ENCODE data around the gene GHRL.

The GHRL gene

GRCh38 chr3:10339376-10339955, 46.7 kb upstream of the GHRL start:
- Histone ChIP-seq H3K9me3 (ENCODE audit: control insufficient read depth, low read length) (no peaks in the 10 kb centered on the region), H3K23ac (ENCODE audit: low read length in 2 of 2) (no peak overlapping the region), H2AFZ (ENCODE audit: low read depth, low read length) (no peak overlapping the region), H3K18ac (ENCODE audit: low read depth in 1 of 2, low read length in 2 of 2) (no peak overlapping the region), H2BK5ac (ENCODE audit: low read depth, low read length, poor library complexity, severe bottlenecking) (no peak overlapping the region), H3K27ac (ENCODE audit: low read length, poor library complexity, severe bottlenecking) (no peak overlapping the region), H3K4ac (ENCODE audit: low read depth in 1 of 2, low read length in 2 of 2) (no peak overlapping the region), H3K9ac (ENCODE audit: low read length) (no peak overlapping the region), H4K8ac (ENCODE audit: low read length) (no peak overlapping the region), H2BK12ac (ENCODE audit: low read length in 2 of 2) (no peak overlapping the region), H3K14ac (ENCODE audit: low read length in 2 of 2) (no peak overlapping the region), H3K27me3 (ENCODE audit: control insufficient read depth in 1 of 2, insufficient read depth in 1 of 2, low read length in 2 of 2) (peaks cover 0 to 44% of the 10 kb centered on the region in 2 experiments), H4K91ac (ENCODE audit: low read length) (no peak overlapping the region), H2BK120ac (ENCODE audit: low read depth, low read length) (no peak overlapping the region), H2AK5ac (ENCODE audit: low read length, severe bottlenecking) (no peak overlapping the region), H3K4me3 (ENCODE audit: insufficient read depth in 1 of 2, low read depth in 1 of 2, low read length in 2 of 2) (no peak overlapping the region), H3K4me1 (ENCODE audit: control insufficient read depth, insufficient read depth, low read depth, low read length) (peaks cover 13% of the 10 kb centered on the region), H2BK15ac (ENCODE audit: low read depth, poor library complexity, severe bottlenecking) (no peak overlapping the region), H3K79me1 (replicated peaks; ENCODE audit: low read length, poor library complexity, severe bottlenecking) (no peaks in the 10 kb centered on the region), H3K4me2 (ENCODE audit: low read length, poor library complexity, severe bottlenecking) (no peak overlapping the region), H3K36me3 (ENCODE audit: control insufficient read depth in 1 of 2, insufficient read depth in 2 of 2, low read depth in 1 of 2, low read length in 2 of 2) (no peaks in the 10 kb centered on the region)
- DNase-seq = no peak
- 88% methylated on average over 8 of the region's 8 CpGs for WGBS

GRCh38 chr3:10338591-10339353, 46.0 kb upstream of the GHRL start:
- H3K9ac ChIP-seq (ENCODE audit: low read length) = no peak overlapping the region
- H2AFZ ChIP-seq (ENCODE audit: low read depth, low read length) = no peak overlapping the region
- no peak for DNase-seq
- H2BK5ac ChIP-seq (ENCODE audit: low read depth, low read length, poor library complexity, severe bottlenecking) = no peak overlapping the region
- H3K36me3 ChIP-seq (ENCODE audit: control insufficient read depth in 1 of 2, insufficient read depth in 2 of 2, low read depth in 1 of 2, low read length in 2 of 2) = no peaks in the 10 kb centered on the region
- H4K8ac ChIP-seq (ENCODE audit: low read length) = no peak overlapping the region
- peaks cover 11% of the 10 kb centered on the region for H3K4me1 ChIP-seq (ENCODE audit: control insufficient read depth, insufficient read depth, low read depth, low read length)
- H2BK15ac ChIP-seq (ENCODE audit: low read depth, poor library complexity, severe bottlenecking) = no peak overlapping the region
- no peak overlapping the region for H2AK5ac ChIP-seq (ENCODE audit: low read length, severe bottlenecking)
- H3K4me2 ChIP-seq (ENCODE audit: low read length, poor library complexity, severe bottlenecking) = no peak overlapping the region
- no peak overlapping the region for H3K27ac ChIP-seq (ENCODE audit: low read length, poor library complexity, severe bottlenecking)
- no peak overlapping the region for H3K4me3 ChIP-seq (ENCODE audit: insufficient read depth in 1 of 2, low read depth in 1 of 2, low read length in 2 of 2)
- H3K79me1 ChIP-seq (replicated peaks; ENCODE audit: low read length, poor library complexity, severe bottlenecking) = no peaks in the 10 kb centered on the region
- H2BK120ac ChIP-seq (ENCODE audit: low read depth, low read length) = no peak overlapping the region
- H4K91ac ChIP-seq (ENCODE audit: low read length) = no peak overlapping the region
- peaks cover 6 to 45% of the 10 kb centered on the region in 2 experiments for H3K27me3 ChIP-seq (ENCODE audit: control insufficient read depth in 1 of 2, insufficient read depth in 1 of 2, low read length in 2 of 2)
- no peak overlapping the region for H3K4ac ChIP-seq (ENCODE audit: low read depth in 1 of 2, low read length in 2 of 2)
- H3K14ac ChIP-seq (ENCODE audit: low read length in 2 of 2) = no peak overlapping the region
- no peak overlapping the region for H3K18ac ChIP-seq (ENCODE audit: low read depth in 1 of 2, low read length in 2 of 2)
- no peak overlapping the region for H2BK12ac ChIP-seq (ENCODE audit: low read length in 2 of 2)
- H3K9me3 ChIP-seq (ENCODE audit: control insufficient read depth, low read length) = no peaks in the 10 kb centered on the region
- H3K23ac ChIP-seq (ENCODE audit: low read length in 2 of 2) = no peak overlapping the region
- WGBS = 86% methylated on average over 12 of the region's 12 CpGs

GRCh38 chr3:10338164-10338470, 45.4 kb upstream of the GHRL start:
- Histone ChIP-seq H2BK12ac (ENCODE audit: low read length in 2 of 2) (no peak overlapping the region), H2AK5ac (ENCODE audit: low read length, severe bottlenecking) (no peak overlapping the region), H3K27ac (ENCODE audit: low read length, poor library complexity, severe bottlenecking) (no peak overlapping the region), H3K9me3 (ENCODE audit: control insufficient read depth, low read length) (no peaks in the 10 kb centered on the region), H3K4me1 (ENCODE audit: control insufficient read depth, insufficient read depth, low read depth, low read length) (peaks cover 11% of the 10 kb centered on the region), H2BK5ac (ENCODE audit: low read depth, low read length, poor library complexity, severe bottlenecking) (no peak overlapping the region), H3K4ac (ENCODE audit: low read depth in 1 of 2, low read length in 2 of 2) (no peak overlapping the region), H3K23ac (ENCODE audit: low read length in 2 of 2) (no peak overlapping the region), H3K79me1 (replicated peaks; ENCODE audit: low read length, poor library complexity, severe bottlenecking) (no peaks in the 10 kb centered on the region), H3K4me2 (ENCODE audit: low read length, poor library complexity, severe bottlenecking) (no peak overlapping the region), H3K18ac (ENCODE audit: low read depth in 1 of 2, low read length in 2 of 2) (no peak overlapping the region), H3K27me3 (ENCODE audit: control insufficient read depth in 1 of 2, insufficient read depth in 1 of 2, low read length in 2 of 2) (peaks cover 8 to 51% of the 10 kb centered on the region in 2 experiments), H2BK120ac (ENCODE audit: low read depth, low read length) (no peak overlapping the region), H3K9ac (ENCODE audit: low read length) (no peak overlapping the region), H3K4me3 (ENCODE audit: insufficient read depth in 1 of 2, low read depth in 1 of 2, low read length in 2 of 2) (no peak overlapping the region), H4K91ac (ENCODE audit: low read length) (no peak overlapping the region), H3K36me3 (ENCODE audit: control insufficient read depth in 1 of 2, insufficient read depth in 2 of 2, low read depth in 1 of 2, low read length in 2 of 2) (no peaks in the 10 kb centered on the region), H2AFZ (ENCODE audit: low read depth, low read length) (no peak overlapping the region), H2BK15ac (ENCODE audit: low read depth, poor library complexity, severe bottlenecking) (no peak overlapping the region), H3K14ac (ENCODE audit: low read length in 2 of 2) (peak overlapping the region in 1 of 2 experiments; percentile 53), H4K8ac (ENCODE audit: low read length) (no peak overlapping the region)
- DNase-seq = no peak
- 84% methylated on average over 14 of the region's 16 CpGs for WGBS

GRCh38 chr3:10337323-10338163, 44.8 kb upstream of the GHRL start:
- Histone ChIP-seq H3K14ac (ENCODE audit: low read length in 2 of 2) (no peak overlapping the region), H3K23ac (ENCODE audit: low read length in 2 of 2) (no peak overlapping the region), H3K27me3 (ENCODE audit: control insufficient read depth in 1 of 2, insufficient read depth in 1 of 2, low read length in 2 of 2) (peaks cover 14 to 51% of the 10 kb centered on the region in 2 experiments), H3K9me3 (ENCODE audit: control insufficient read depth, low read length) (no peaks in the 10 kb centered on the region), H2BK15ac (ENCODE audit: low read depth, poor library complexity, severe bottlenecking) (no peak overlapping the region), H3K18ac (ENCODE audit: low read depth in 1 of 2, low read length in 2 of 2) (no peak overlapping the region), H3K4me3 (ENCODE audit: insufficient read depth in 1 of 2, low read depth in 1 of 2, low read length in 2 of 2) (no peak overlapping the region), H3K9ac (ENCODE audit: low read length) (no peak overlapping the region), H4K91ac (ENCODE audit: low read length) (no peak overlapping the region), H3K4ac (ENCODE audit: low read depth in 1 of 2, low read length in 2 of 2) (no peak overlapping the region), H2BK5ac (ENCODE audit: low read depth, low read length, poor library complexity, severe bottlenecking) (no peak overlapping the region), H2BK120ac (ENCODE audit: low read depth, low read length) (no peak overlapping the region), H2AFZ (ENCODE audit: low read depth, low read length) (no peak overlapping the region), H3K27ac (ENCODE audit: low read length, poor library complexity, severe bottlenecking) (no peak overlapping the region), H3K79me1 (replicated peaks; ENCODE audit: low read length, poor library complexity, severe bottlenecking) (no peaks in the 10 kb centered on the region), H2BK12ac (ENCODE audit: low read length in 2 of 2) (no peak overlapping the region), H4K8ac (ENCODE audit: low read length) (no peak overlapping the region), H3K4me1 (ENCODE audit: control insufficient read depth, insufficient read depth, low read depth, low read length) (peaks cover 11% of the 10 kb centered on the region), H3K36me3 (ENCODE audit: control insufficient read depth in 1 of 2, insufficient read depth in 2 of 2, low read depth in 1 of 2, low read length in 2 of 2) (no peaks in the 10 kb centered on the region), H2AK5ac (ENCODE audit: low read length, severe bottlenecking) (no peak overlapping the region), H3K4me2 (ENCODE audit: low read length, poor library complexity, severe bottlenecking) (no peak overlapping the region)
- no peak for DNase-seq
- WGBS = 91% methylated on average over 16 of the region's 20 CpGs
